ENCODE measurements around the gene PRKG1. TPM values are rescaled to one million over a fixed set of nuclear protein-coding genes. Genes with fewer than 3 reads are reported as not detected.
A peak's percentile ranks its signal among the peaks of the same experiment; 100 is the strongest.
"Not testable (repeated sequence)": the region's sequence is repeated elsewhere in the genome, so short reads cannot be mapped to it uniquely, and the experiment has no call there.

The PRKG1 gene
- total and polyA plus RNA-seq, 8 donors, result 1.2 to 9.6 (median 2.9) TPM

- FAIRE-seq (no peak), DNase-seq (no peak), ATAC-seq (no peak)
- no peak overlapping the region for H3K27ac ChIP-seq
- no peak overlapping the region for H3K4me3 ChIP-seq
- H3K27me3 ChIP-seq, result no peaks in the 10 kb centered on the region
- intact Hi-C loops (cut with DNase I), result no loop called here
- TF ChIP-seq CTCF (IDR thresholded peaks at IDR 0.05), result no peak
- no peaks in the 10 kb centered on the region for H3K9me3 ChIP-seq
- H3K36me3 ChIP-seq, result no peaks in the 10 kb centered on the region
- 87 to 97% methylated on average over 2 of the region's 2 CpGs for WGBS, 2 donors
- peaks cover 0 to 9% (median 7%) of the 10 kb centered on the region in 3 donors for H3K4me1 ChIP-seq
Observed at GRCh38 chr10:52229291-52229931, 1155.1 kb downstream of the PRKG1 start.

- no peak for FAIRE-seq
- peak; percentile 84 to 94 (median 88) for ATAC-seq
- DNase-seq, result no peak
- peaks cover 0 to 9% (median 7%) of the 10 kb centered on the region in 3 donors for H3K4me1 ChIP-seq
- no peaks in the 10 kb centered on the region for H3K9me3 ChIP-seq
- peak overlapping the region in 2 of 4 donors; percentile 30 to 35 for H3K4me3 ChIP-seq
- H3K27ac ChIP-seq, result peak overlapping the region in 2 of 4 donors; percentile 28 to 48
- H3K27me3 ChIP-seq, result no peaks in the 10 kb centered on the region
- 28 to 31% methylated on average over 4 of the region's 4 CpGs for WGBS, 2 donors
- TF ChIP-seq CTCF (IDR thresholded peaks at IDR 0.05), result no peak
- no peaks in the 10 kb centered on the region for H3K36me3 ChIP-seq
- intact Hi-C loops (cut with DNase I), result no loop called here
Observed at GRCh38 chr10:52232561-52233350, 1158.5 kb downstream of the PRKG1 start.

GRCh38 chr10:52233351-52233991, 1159.2 kb downstream of the PRKG1 start:
- H3K4me3 ChIP-seq, result peak overlapping the region in 2 of 4 donors; percentile 30 to 35

GRCh38 chr10:52239771-52240170, 1165.5 kb downstream of the PRKG1 start:
- no peaks in the 10 kb centered on the region for H3K9me3 ChIP-seq
- H3K27me3 ChIP-seq, result no peaks in the 10 kb centered on the region
- DNase-seq (no peak), FAIRE-seq (no peak), ATAC-seq (no peak)
- no peak for TF ChIP-seq CTCF (IDR thresholded peaks at IDR 0.05)
- H3K36me3 ChIP-seq, result no peaks in the 10 kb centered on the region
- H3K27ac ChIP-seq, result no peak overlapping the region
- intact Hi-C loops (cut with DNase I), result no loop called here
- H3K4me1 ChIP-seq, result no peaks in the 10 kb centered on the region
- H3K4me3 ChIP-seq, result no peak overlapping the region
- WGBS, 2 donors, result 86 to 97% methylated on average over 1 of the region's 1 CpG

More at GRCh38 chr10:52233351-52233991, 1159.2 kb downstream of the PRKG1 start:
- WGBS, 2 donors, result 4 to 17% methylated on average over 4 to 7 of the region's 34 CpGs
- FAIRE-seq; H3K4me1 ChIP-seq; H3K27me3 ChIP-seq; H3K9me3 ChIP-seq; DNase-seq; H3K36me3 ChIP-seq; intact Hi-C loops (cut with DNase I): not testable (repeated sequence)
- H3K27ac ChIP-seq, result peak overlapping the region in 2 of 4 donors; percentile 28 to 48
- peak; percentile 63 to 72 (median 70) for ATAC-seq

- Histone ChIP-seq H3K4me1 (no peaks in the 10 kb centered on the region), H3K4me3 (no peak overlapping the region), H3K27ac (no peak overlapping the region), H3K36me3 (no peaks in the 10 kb centered on the region), H3K27me3 (no peaks in the 10 kb centered on the region), H3K9me3 (no peaks in the 10 kb centered on the region)
- FAIRE-seq (no peak), DNase-seq (no peak), ATAC-seq (no peak)
- no peak for TF ChIP-seq CTCF (IDR thresholded peaks at IDR 0.05)
- 96% methylated on average over 2 of the region's 2 CpGs for WGBS, 2 donors
- intact Hi-C loops (cut with DNase I), result no loop called here
Observed at GRCh38 chr10:52245547-52245946, 1171.3 kb downstream of the PRKG1 start.

GRCh38 chr10:52247929-52248328, 1173.6 kb downstream of the PRKG1 start:
- FAIRE-seq; H3K4me3 ChIP-seq; H3K9me3 ChIP-seq; DNase-seq; H3K36me3 ChIP-seq; H3K27me3 ChIP-seq; H3K27ac ChIP-seq; ATAC-seq; intact Hi-C loops (cut with DNase I); H3K4me1 ChIP-seq: not testable (repeated sequence)
- 89% methylated on average over 7 of the region's 7 CpGs for WGBS, 2 donors
